H7 (cell line): ENCODE measurements around the gene KCNMA1. TPM values are rescaled to one million over a fixed set of nuclear protein-coding genes. Genes with fewer than 3 reads are reported as not detected.

ENCODE experiments used
- DNase-seq: peaks from one replicate; pipeline ENCODE4 v3.0.0; 2012
- H3K27me3 ChIP-seq: 2 replicates; pipeline ENCODE4 v1.6.0; 2011; ENCODE audit warnings: mild to moderate bottlenecking, low read length; ENCODE audit not compliant: control insufficient read depth, insufficient read depth
- H3K36me3 ChIP-seq: replicated peaks from 2 replicates; pipeline ENCODE4 v1.5.1; 2011; ENCODE audit warnings: low read length; ENCODE audit not compliant: control insufficient read depth, insufficient read depth
- H3K4me3 ChIP-seq: 2 replicates; pipeline ENCODE4 v1.5.1; 2011; ENCODE audit warnings: low read depth, mild to moderate bottlenecking, control low read depth, low read length, moderate library complexity; ENCODE audit not compliant: insufficient read depth
- total RNA-seq: library from RNA; depleted of rRNA; stranded (reverse); fragments of >200 nt; shearing (Covaris generic); gene quantifications from 2 replicates; pipeline ENCODE4 v1.2.3, GENCODE V29; 2014

Gene KCNMA1
- total RNA-seq, 1 experiment from 2014 or later, result 0.94 TPM

DNA sequence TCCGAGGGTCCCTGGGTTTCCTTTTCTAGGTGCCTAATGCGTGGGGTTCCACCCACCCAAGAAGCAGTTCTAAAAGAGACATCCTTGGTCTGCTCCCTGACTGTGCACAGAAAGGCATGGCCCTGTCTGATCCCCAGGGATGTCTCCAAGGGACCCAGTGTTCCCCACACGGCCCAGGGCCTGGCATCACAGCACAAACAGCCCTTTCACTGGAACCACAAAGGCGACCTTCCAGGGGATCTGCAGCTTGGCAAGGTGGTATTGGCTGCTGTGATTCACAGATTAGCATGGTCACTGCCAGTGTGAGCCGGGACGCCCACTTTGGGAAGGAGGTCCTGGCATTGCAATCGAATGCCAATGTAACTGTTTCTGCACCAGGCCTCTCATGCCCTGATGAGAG, 6.4 kb downstream of the KCNMA1 start:
- Histone ChIP-seq H3K27me3 (peaks cover 18% of the 10 kb centered on the region), H3K36me3 (no peaks in the 10 kb centered on the region), H3K4me3 (no peak overlapping the region)
- DNase-seq, result no peak

DNA sequence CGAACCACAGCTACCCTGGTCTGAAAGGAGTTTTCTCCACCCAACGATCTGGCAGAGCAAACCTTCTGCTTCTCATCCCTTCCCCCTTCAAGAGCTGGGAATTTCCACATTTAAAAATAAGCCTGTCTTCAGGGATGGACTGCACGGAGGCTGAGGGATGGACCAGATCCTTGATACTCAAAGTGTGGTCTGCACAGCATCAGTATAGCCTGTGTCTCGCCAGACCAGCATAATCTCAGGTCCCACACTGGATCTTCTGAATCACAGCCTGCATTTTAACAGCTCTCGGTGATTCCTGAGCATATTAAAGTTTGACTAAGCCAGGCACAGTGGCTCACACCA, 7.1 kb downstream of the KCNMA1 start:
- no peak for DNase-seq
- Histone ChIP-seq H3K36me3 (no peaks in the 10 kb centered on the region), H3K27me3 (peaks cover 11% of the 10 kb centered on the region), H3K4me3 (no peak overlapping the region)

DNA sequence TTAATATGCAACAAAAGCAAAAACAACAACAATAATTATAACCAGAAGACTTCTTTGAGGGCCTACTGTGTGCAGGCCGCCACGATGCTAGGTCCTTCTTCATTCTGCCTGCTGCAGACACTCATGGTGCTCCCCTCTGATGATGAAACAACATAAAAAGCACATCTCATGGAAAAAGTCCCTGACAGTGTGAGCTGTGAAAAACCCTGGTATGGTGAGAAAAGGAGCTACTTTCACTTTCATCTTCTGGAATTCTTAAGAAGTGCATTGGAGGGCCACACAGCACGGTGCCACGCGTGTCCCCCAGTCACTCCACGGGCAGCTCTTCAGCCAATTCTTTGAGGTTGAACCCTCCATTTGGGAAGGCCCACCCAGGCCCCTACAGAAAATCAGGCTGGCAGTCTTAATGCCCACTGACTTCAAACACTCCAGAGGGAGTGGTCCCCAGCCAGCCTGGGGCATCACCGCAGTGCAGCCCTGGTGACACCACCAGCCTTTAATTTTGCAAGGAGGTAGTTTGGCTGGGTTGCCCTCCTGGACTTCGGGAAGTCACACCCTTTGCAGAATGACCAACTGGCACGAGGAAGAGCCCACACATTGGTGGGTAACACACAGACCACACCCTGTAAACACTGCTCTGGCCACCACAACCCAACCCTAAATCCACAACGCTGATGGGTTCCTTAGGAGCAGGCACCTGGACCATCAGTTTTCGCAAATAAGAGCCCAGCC, 7.7 kb downstream of the KCNMA1 start:
- no peak for DNase-seq
- H3K4me3 ChIP-seq, result no peak overlapping the region
- H3K27me3 ChIP-seq, result peaks cover 6% of the 10 kb centered on the region; the same call in 1 of the 2 replicates
- no peaks in the 10 kb centered on the region for H3K36me3 ChIP-seq

DNA sequence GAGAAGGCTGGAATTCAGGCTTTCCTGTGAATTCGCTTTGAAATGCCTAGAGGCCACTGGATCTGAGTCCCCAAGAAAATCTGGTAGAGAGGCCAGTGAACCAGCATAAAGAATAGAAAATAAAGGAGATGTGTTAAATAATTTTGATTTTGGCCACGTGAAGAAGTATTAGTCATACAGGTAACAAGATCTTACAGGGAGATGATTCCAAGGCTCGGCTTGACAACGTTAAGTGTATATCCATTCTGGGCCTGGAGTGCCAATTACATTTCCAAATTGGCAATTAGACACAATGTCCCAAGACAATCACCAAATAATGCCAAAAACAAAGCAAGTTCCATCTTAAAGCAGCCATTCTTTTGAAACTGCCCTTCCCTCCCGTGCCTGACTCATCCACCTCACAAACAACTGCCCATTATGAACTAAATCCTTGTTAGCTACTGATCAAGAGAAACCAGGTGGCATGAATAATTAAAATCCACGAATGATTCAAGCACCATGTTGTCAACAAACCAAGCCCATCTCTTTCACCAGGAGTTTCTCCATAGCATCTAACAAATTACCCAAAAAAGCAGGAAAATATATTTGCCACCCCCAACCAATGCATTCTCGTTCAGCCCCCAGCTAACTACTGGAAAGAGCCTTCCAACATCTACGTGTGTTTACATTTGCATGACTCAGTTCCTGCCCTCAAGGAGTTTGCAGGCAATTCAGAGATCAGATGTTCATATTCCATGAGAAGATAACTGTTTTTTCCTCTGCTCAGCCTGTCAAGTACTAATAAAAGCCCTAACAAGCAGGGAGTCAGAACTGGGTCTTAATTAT, 8.5 kb downstream of the KCNMA1 start:
- Histone ChIP-seq H3K27me3 (peaks cover under 1% of the 10 kb centered on the region; the same call in 1 of the 2 replicates), H3K36me3 (no peaks in the 10 kb centered on the region), H3K4me3 (no peak overlapping the region)
- no peak for DNase-seq

DNA sequence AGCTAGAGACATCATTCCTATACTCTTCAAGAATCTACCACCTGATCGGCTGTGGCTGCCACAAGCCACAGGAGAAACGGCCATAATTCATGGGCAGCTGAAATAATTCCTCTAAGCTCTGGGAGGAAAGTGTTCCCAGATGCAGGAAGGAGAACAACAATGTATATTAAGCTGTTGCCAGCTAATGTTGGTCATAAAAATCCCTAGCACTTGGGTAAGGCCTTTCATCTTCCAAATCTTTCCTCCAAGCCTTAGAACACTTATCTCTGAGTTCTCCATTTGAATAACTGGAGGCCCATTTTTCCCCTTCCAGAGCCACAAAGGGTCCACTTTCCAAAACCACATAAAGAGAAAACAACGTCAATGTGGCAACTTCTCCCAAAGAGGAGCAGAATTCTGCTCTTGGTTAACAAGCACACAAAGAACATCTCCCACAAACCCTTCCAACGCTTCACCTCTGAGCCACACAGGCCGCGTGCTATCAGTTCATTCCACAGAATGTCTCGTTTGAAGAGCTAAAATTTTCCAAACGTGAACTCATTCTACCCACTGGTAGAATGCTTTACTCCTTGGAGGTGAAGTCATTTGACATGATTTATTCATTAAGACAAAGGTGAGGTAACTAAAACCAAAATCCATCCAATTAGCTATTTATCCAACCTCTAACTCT, 11.2 kb downstream of the KCNMA1 start:
- no peak for DNase-seq
- no peaks in the 10 kb centered on the region for H3K27me3 ChIP-seq
- no peak overlapping the region for H3K4me3 ChIP-seq
- H3K36me3 ChIP-seq, result no peaks in the 10 kb centered on the region

DNA sequence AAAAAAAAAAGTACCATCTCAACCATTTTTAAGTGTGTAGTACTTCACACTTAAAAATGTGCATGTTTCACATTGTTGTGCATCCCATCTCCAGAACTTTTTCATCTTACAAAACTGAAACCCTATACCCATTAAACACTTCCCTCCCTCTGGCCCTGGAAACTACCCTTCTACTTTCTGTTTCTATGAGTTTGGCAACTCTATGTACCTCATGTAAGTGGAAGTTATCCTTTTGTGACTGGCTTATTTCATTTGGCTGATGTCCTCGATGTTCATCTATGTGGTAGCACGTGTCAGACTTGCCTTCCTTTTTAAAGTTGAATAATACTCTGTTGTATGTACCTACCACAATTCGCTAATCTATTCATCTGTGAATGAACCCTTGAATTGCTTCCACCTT, 12.2 kb downstream of the KCNMA1 start:
- H3K4me3 ChIP-seq, result no peak overlapping the region
- no peak for DNase-seq
- H3K36me3 ChIP-seq, result no peaks in the 10 kb centered on the region
- no peaks in the 10 kb centered on the region for H3K27me3 ChIP-seq

DNA sequence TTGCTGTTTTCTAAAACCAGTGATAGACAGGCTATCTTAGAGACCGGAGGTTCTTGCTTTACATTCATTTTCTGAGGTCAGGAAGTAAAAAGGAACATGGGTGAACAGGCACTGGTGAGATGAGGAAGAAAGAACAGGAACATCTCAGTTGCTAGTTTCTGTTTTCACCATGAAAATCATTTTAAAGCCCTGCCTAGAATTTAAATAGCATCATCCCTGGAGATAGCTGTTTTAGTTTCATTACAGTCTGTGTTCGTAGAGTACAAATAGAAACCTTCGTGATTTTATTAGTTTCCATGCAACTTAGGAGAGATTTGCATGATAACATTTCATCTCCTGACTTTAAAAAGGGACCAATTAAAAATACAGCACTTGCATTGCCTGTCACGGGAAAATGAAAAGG, 14.7 kb downstream of the KCNMA1 start:
- H3K27me3 ChIP-seq, result no peaks in the 10 kb centered on the region
- no peak for DNase-seq
- no peak overlapping the region for H3K4me3 ChIP-seq
- H3K36me3 ChIP-seq, result no peaks in the 10 kb centered on the region

DNA sequence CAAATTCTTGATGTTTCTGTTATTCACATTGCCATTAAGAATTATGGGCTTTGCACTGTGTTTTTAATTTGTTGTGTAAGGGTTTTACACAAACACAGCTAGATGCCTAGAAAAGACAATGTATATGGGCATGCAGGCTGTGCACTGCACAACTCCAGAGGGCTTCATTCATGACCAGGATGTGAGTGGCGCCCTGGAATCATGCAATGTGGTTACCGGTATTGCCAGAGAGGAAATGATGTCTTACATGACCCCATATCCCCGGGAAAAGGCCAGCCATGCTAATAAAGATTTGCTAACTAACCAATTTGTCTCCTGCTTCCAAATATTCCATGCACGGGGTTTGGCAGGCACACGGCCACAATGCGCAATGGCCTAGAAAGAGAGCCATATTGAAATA, 16.9 kb downstream of the KCNMA1 start:
- Histone ChIP-seq H3K4me3 (no peak overlapping the region), H3K36me3 (no peaks in the 10 kb centered on the region), H3K27me3 (no peaks in the 10 kb centered on the region)
- no peak for DNase-seq

DNA sequence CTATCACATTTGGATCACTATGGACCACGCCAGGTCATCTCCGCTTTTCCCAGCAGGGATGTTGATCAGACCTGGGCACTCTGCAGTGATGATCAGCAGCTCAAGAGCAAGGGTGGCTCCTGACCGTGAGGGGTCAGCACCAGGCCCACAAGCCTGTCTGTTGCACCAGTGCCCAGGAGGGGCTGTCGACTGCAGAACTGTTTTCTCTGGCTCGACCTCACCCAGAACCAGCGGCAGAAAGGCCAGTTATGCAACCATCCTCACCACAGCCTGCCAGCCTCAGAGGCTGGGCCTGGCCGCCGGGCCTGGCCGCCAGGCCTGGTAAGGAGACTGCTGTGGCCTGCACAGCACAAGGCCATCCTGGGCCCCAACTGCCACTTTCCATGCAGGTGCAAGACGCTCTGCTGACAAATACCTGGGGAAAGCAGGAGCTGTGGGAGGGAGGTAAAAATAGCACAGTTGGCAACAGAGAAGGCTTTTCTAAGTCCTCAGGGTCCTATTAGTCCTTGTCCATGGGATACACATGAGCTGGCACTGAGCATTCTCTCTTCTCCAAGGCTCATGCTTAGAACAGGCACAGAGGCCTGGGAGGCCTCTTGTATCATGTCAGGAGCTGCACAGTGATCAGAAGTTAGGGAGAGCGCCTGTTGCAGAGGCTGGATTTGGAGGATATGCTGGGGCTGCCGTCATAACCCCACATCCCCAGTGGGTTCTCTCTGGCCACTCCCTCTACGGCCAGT, 17.5 kb downstream of the KCNMA1 start:
- DNase-seq, result no peak
- H3K36me3 ChIP-seq, result no peaks in the 10 kb centered on the region
- H3K4me3 ChIP-seq, result no peak overlapping the region
- H3K27me3 ChIP-seq, result no peaks in the 10 kb centered on the region

DNA sequence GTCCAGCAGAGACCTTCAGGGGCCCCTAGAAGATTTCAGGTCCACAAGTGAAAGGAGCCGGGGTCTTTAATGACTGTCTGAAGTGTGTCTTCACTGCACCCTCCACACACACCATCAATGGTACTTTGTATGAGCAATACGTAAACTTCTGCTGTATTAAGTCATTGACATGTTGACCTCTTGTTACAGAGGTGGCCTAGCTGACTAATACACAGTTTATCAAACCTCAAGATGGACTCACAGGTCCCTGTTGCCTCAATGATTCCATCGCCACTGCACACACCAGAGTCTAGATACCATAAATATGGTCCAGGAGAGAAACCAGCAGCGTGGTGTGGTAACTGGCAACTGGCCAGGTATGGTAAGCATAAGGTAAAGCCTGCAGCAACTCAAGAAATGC, 19.5 kb downstream of the KCNMA1 start:
- H3K36me3 ChIP-seq, result no peaks in the 10 kb centered on the region
- no peak for DNase-seq
- no peaks in the 10 kb centered on the region for H3K27me3 ChIP-seq
- no peak overlapping the region for H3K4me3 ChIP-seq

DNA sequence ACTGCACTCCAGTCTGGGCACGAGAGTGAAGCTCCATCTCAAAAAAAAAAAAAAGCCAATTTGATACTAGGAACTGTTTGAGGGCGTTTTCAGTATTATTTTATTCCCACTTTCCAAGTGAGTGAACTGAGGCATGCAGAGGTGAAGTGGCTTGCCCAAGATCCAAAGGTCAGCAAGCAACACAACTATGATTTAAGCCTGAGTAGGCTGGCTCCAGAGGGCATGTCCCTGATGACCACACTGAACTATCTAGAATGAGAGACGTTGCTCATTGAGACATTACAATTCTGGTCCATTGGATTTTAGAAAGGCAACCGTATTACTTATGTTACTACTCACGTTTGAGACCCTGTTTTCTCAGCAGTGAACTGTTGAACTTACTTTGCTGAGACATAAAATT, 20.8 kb downstream of the KCNMA1 start:
- Histone ChIP-seq H3K4me3 (no peak overlapping the region), H3K36me3 (no peaks in the 10 kb centered on the region), H3K27me3 (no peaks in the 10 kb centered on the region)
- DNase-seq, result no peak

DNA sequence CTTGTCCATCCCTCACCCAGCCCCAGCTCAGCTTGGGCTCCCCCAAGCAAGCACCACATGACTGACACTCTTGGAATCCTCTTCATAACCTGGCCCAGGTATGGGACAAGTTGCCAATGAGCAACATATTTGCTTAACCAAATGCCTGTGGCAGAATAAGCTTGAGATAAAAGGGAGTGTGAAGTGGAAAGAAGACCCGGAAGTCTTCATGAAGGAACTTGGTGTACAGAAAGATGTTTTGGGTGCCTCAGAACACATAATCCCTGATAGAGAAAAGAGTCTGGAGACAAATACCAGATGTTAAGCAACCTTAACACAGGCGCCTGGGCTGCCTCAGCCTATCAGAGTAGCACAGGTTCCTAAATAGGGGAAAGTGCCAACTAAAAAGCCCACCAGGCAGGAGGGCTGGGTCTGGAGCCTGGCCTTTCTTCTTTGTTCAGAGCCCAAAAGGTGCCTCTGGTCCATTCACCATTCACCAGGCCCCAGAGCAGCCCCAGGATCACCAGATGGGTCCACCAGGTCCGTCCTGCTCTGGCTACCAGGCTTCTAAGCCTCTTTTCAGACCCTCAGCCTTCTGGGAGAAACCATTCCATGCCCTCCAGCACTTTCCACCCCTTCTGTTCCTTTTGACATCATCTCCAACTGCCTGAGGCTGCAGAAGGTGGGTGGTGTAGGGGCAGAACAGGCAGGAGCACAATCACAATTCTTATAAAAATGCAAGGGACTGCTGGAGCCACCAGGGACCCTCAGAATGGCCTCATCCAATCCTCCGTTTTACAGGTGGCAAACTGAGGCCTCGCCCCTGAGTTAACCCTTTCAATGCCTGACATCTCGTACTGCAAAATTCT, 22.6 kb downstream of the KCNMA1 start:
- DNase-seq, result no peak

DNA sequence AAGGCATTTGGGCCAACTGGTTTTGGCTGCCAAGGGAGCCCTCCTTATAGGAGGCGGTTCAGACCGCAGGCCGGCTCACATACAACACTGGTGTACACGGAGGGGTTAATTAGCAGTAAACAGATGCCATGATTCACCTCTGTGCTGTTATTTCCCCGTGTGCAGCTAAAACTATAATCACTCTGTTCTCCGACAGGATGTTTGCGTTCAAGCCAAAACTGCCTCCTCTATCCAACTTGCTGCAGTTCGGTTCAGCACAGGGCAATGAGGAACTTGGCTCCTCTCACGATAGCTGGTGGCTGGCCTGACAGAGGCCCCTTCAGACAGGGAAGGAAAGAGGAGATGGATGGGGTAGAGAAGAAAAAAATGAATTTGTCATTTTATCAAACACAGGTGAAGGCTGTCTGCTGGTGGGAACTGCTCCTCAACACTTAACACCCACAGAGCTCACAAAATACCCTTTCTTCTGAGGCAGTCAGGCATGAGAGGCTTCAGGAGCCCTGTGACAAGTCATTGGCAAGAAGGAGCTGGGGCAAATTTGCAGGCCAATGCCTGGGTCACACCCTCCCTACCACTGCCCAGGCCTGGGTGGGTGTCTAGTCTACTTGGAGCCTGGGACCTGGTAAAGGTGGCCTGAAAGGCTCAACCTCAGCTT, 24.0 kb downstream of the KCNMA1 start:
- Histone ChIP-seq H3K36me3 (no peaks in the 10 kb centered on the region), H3K27me3 (no peaks in the 10 kb centered on the region), H3K4me3 (no peak overlapping the region)
- no peak for DNase-seq

More for the DNA sequence above, 22.6 kb downstream of the KCNMA1 start:
- Histone ChIP-seq H3K36me3 (no peaks in the 10 kb centered on the region), H3K27me3 (no peaks in the 10 kb centered on the region), H3K4me3 (no peak overlapping the region)
